Liver (tissue), 9 donors: ENCODE measurements around the gene BACH2. TPM values are rescaled to one million over a fixed set of nuclear protein-coding genes. Genes with fewer than 3 reads are reported as not detected.

Experiments used
- DNase-seq: peaks from one replicate; pipeline ENCODE4 v3.0.0-alpha.2; 2017; ENCODE audit warnings: low spot score
- H3K27ac ChIP-seq, 2 donors: one replicate each; pipeline ENCODE4 v1.7.0; 2013; ENCODE audit warnings: inconsistent platforms in 2 of 2, low read length in 2 of 2, control low read depth in 1 of 2, low read depth in 1 of 2, mild to moderate bottlenecking in 1 of 2
- H3K27me3 ChIP-seq, 4 donors: one replicate each; pipeline versions ENCODE4 v1.6.1 to v1.7.0; 2013; ENCODE audit warnings: low read length in 3 of 4, inconsistent platforms in 1 of 4, mild to moderate bottlenecking in 1 of 4, moderate library complexity in 1 of 4; ENCODE audit not compliant: control insufficient read depth in 4 of 4, insufficient read depth in 4 of 4
- H3K36me3 ChIP-seq, 4 donors: one replicate each; pipeline versions ENCODE4 v1.6.1 to v1.7.0; 2013; ENCODE audit warnings: low read length in 3 of 4, mild to moderate bottlenecking in 3 of 4, low read depth in 1 of 4, moderate library complexity in 1 of 4; ENCODE audit not compliant: control insufficient read depth in 4 of 4, insufficient read depth in 3 of 4
- H3K4me1 ChIP-seq, 4 donors: one replicate each; pipeline versions ENCODE4 v1.6.1 to v1.7.0; 2013; ENCODE audit warnings: low read length in 3 of 4, mild to moderate bottlenecking in 3 of 4, moderate library complexity in 1 of 4; ENCODE audit not compliant: control insufficient read depth in 4 of 4, insufficient read depth in 4 of 4
- H3K4me3 ChIP-seq, 3 donors: one replicate each; pipeline versions ENCODE4 v1.6.1 to v1.7.0; 2013; ENCODE audit warnings: low read length in 3 of 3, control low read depth in 1 of 3, low read depth in 1 of 3, mild to moderate bottlenecking in 1 of 3
- H3K9ac ChIP-seq, 2 donors: one replicate each; pipeline ENCODE4 v1.7.0; 2013; ENCODE audit warnings: low read length in 2 of 2, mild to moderate bottlenecking in 2 of 2, moderate library complexity in 2 of 2, control low read depth in 1 of 2, low read depth in 1 of 2
- H3K9me3 ChIP-seq, 4 donors: one replicate each; pipeline versions ENCODE4 v1.6.1 to v1.7.0; 2013; ENCODE audit warnings: low read length in 3 of 4; ENCODE audit not compliant: control insufficient read depth in 4 of 4
- ATF3 ChIP-seq: IDR thresholded peaks from 2 replicates; pipeline ENCODE4 v1.6.1; 2016; ENCODE audit warnings: antibody characterized with exemption
- CTCF ChIP-seq: fragments of 150-350 bp; IDR thresholded peaks from 2 replicates; pipeline ENCODE4 v1.5.1; 2017; ENCODE audit warnings: improper control_type of control experiment, low read depth, low read length; ENCODE audit not compliant: missing input control
- EGR1 ChIP-seq, 2 donors: IDR thresholded peaks; 2 replicates each; pipeline ENCODE4 v1.6.1; 2016 to 2018; ENCODE audit warnings: antibody characterized with exemption in 2 of 2, low read depth in 2 of 2
- FOXA2 ChIP-seq: IDR thresholded peaks from 2 replicates; pipeline ENCODE4 v1.6.1; 2016; ENCODE audit warnings: antibody characterized with exemption
- GABPA ChIP-seq, 2 donors: IDR thresholded peaks in 1 of 2; conservative IDR thresholded peaks in 1 of 2; 2 replicates each; pipeline ENCODE4 v1.6.1; 2016; ENCODE audit warnings: antibody characterized with exemption in 2 of 2, mild to moderate bottlenecking in 1 of 2, moderate library complexity in 1 of 2
- HNF4A ChIP-seq, 2 donors: conservative IDR thresholded peaks; 2 replicates each; pipeline ENCODE4 v1.6.1; 2016; ENCODE audit warnings: antibody characterized with exemption in 2 of 2, mild to moderate bottlenecking in 2 of 2
- HNF4G ChIP-seq: IDR thresholded peaks from 2 replicates; pipeline ENCODE4 v1.6.1; 2016; ENCODE audit warnings: antibody characterized with exemption
- JUND ChIP-seq, 2 donors: IDR thresholded peaks; 2 replicates each; pipeline ENCODE4 v1.6.1; 2016; ENCODE audit warnings: antibody characterized with exemption in 2 of 2
- MAX ChIP-seq: IDR thresholded peaks from 2 replicates; pipeline ENCODE4 v1.6.1; 2016; ENCODE audit warnings: antibody characterized with exemption
- NR2F2 ChIP-seq: IDR thresholded peaks from 2 replicates; pipeline ENCODE4 v1.6.1; 2016; ENCODE audit warnings: antibody characterized with exemption
- RAD21 ChIP-seq, 2 donors: IDR thresholded peaks; 2 replicates each; pipeline ENCODE4 v1.6.1; 2016; ENCODE audit warnings: antibody characterized with exemption in 2 of 2, mild to moderate bottlenecking in 2 of 2
- REST ChIP-seq: IDR thresholded peaks from 2 replicates; pipeline ENCODE4 v1.6.1; 2016; ENCODE audit warnings: antibody characterized with exemption, mild to moderate bottlenecking
- RXRA ChIP-seq, 2 donors: IDR thresholded peaks; 2 replicates each; pipeline ENCODE4 v1.6.1; 2017 to 2018; ENCODE audit warnings: antibody characterized with exemption in 2 of 2, mild to moderate bottlenecking in 1 of 2
- SP1 ChIP-seq: IDR thresholded peaks from 2 replicates; pipeline ENCODE4 v1.6.1; 2018; ENCODE audit warnings: antibody characterized with exemption, mild to moderate bottlenecking
- TAF1 ChIP-seq: conservative IDR thresholded peaks from 2 replicates; pipeline ENCODE4 v1.6.1; 2016; ENCODE audit warnings: antibody characterized with exemption, mild to moderate bottlenecking
- YY1 ChIP-seq: IDR thresholded peaks from 2 replicates; pipeline ENCODE4 v1.6.1; 2016; ENCODE audit warnings: antibody characterized with exemption, mild to moderate bottlenecking
- ZBTB33 ChIP-seq: IDR thresholded peaks from 2 replicates; pipeline ENCODE4 v1.6.1; 2016; ENCODE audit warnings: antibody characterized with exemption
- WGBS: extraction: QIAGEN DNeasy Blood & Tissue Kit; methylation state at CpG from one replicate; pipeline ENCODE4 v1.1.7; 2013; 5-methylcytosine and 5-hydroxymethylcytosine counted together
- polyA plus RNA-seq, 2 donors: library from polyadenylated mRNA; stranded (reverse) in 1 of 2; unstranded in 1 of 2; fragments of 200-250 nt in 1 of 2; fragments of >200 nt in 1 of 2; fragmentation: Nextera tagmentation in 1 of 2; extraction: Ambion mirVana in 1 of 2; gene quantifications; one replicate each; pipeline versions ENCODE4 v1.2.1 to v1.2.3, GENCODE V29; 2013 to 2015
- total RNA-seq, 2 donors: library from RNA; depleted of rRNA; stranded (reverse); fragments of >200 nt; gene quantifications; one replicate each; pipeline ENCODE4 v1.2.3, GENCODE V29; 2014
- donor health status: healthy.
- donor health status: healthy.
- donor health status: healthy.
- donor health status: healthy.
- donor health status: healthy.

The BACH2 gene
- total and polyA plus RNA-seq, 4 donors, result 1.9 to 3.7 (median 1.9) TPM

GRCh38 chr6:90298459-90299053, 1.9 kb upstream of the BACH2 start:
- 90% methylated on average over 7 of the region's 7 CpGs for WGBS
- Histone ChIP-seq H3K36me3 (no peaks in the 10 kb centered on the region), H3K27ac (no peak overlapping the region), H3K9me3 (no peaks in the 10 kb centered on the region), H3K4me3 (no peak overlapping the region), H3K27me3 (no peaks in the 10 kb centered on the region), H3K4me1 (peaks cover 0 to 20% (median 12%) of the 10 kb centered on the region in 4 donors), H3K9ac (no peak overlapping the region)
- TF ChIP-seq YY1, result no peak
- no peak for DNase-seq

- Histone ChIP-seq H3K36me3 (no peaks in the 10 kb centered on the region), H3K4me3 (no peak overlapping the region), H3K27ac (no peak overlapping the region), H3K4me1 (peaks cover 0 to 26% (median 17%) of the 10 kb centered on the region in 4 donors), H3K9me3 (no peaks in the 10 kb centered on the region), H3K9ac (no peak overlapping the region), H3K27me3 (no peaks in the 10 kb centered on the region)
- no peak for TF ChIP-seq ATF3
- TF ChIP-seq HNF4A (conservative IDR thresholded peaks at IDR 0.05), result no peak
- TF ChIP-seq EGR1 (IDR thresholded peaks at IDR 0.05; ENCODE audit: low read depth in 2 of 2), result no peak
- no peak for TF ChIP-seq YY1
- no peak for TF ChIP-seq JUND (IDR thresholded peaks at IDR 0.05)
- TF ChIP-seq RXRA (IDR thresholded peaks at IDR 0.05), result no peak
- no peak for TF ChIP-seq REST
- TF ChIP-seq RAD21 (IDR thresholded peaks at IDR 0.05), result no peak
- no peak for TF ChIP-seq SP1
- TF ChIP-seq ZBTB33, result no peak
- no peak for TF ChIP-seq MAX
- TF ChIP-seq TAF1, result no peak
- no peak for TF ChIP-seq FOXA2
- no peak for TF ChIP-seq GABPA (IDR thresholded peaks at IDR 0.05 in 1 of 2, conservative IDR thresholded peaks at IDR 0.05 in 1 of 2)
- TF ChIP-seq HNF4G, result no peak
- no peak for TF ChIP-seq CTCF
- TF ChIP-seq NR2F2, result no peak
- DNase-seq, result no peak
- 81% methylated on average over 9 of the region's 9 CpGs for WGBS
These were observed 1.3 kb upstream of the BACH2 start for GRCh38 chr6:90297867-90298381.
